ENCODE data around the gene GPX6. TPM values are rescaled to one million over a fixed set of nuclear protein-coding genes. Genes with fewer than 3 reads are reported as not detected.

Gene GPX6
- polyA plus RNA-seq, 3 donors, result not detected

DNA sequence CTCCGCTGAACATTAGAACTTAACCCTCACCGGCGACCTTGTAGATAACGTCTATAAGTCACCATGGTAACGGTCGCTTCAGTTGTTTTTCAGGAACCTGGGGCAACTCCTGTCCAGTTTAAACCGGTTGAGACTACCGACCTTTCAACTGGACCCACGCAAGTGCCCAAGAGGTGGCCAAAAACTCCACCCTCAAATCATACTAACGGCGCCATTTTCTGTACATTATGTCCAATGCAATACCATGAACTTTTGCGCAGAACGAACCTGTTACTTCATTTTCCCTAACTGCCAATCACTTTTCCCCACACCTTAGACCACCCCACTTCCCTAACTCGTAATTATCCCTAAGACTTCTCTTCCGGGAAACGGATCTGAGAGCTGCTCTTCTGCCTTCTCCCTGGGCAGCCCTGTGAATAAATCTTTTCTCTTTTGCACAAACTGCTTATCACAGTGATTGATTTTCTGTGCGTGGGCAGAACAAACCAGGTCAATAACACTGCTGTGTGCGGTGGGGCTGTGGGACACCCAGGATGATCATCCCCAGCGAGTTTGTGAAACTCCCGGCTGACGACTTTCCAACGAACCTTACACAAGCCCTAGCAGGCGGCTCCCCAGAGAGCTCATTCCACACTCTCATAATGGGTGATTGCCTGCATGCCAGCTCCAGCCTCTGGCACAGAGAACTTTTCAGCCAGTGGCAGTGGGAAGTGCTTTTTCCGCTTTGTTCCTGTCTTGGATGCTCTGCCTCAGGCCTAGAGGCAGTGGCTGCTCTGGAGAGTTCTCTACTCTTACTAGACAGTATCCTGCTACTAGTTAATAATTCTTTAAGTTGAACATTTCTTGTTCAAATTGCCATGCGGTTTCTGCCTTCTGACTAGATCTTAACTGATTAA is 38.6 kb upstream of the GPX6 start:
- no peak for DNase-seq
- H3K27me3 ChIP-seq (ENCODE audit: control insufficient read depth in 2 of 2, insufficient read depth in 2 of 2, low read length in 2 of 2), result peaks cover 2 to 16% of the 10 kb centered on the region in 2 donors
- WGBS (ENCODE audit: insufficient coverage), result 26% methylated on average over 19 of the region's 25 CpGs
- intact Hi-C loops (cut with micrococcal nuclease), result no loop called here
- H3K9me3 Mint-ChIP-seq, result peaks cover 0 to 4% (median 3%) of the 10 kb centered on the region in 7 donors
- H3K9me3 ChIP-seq (replicated peaks in 1 of 2; ENCODE audit: control insufficient read depth in 1 of 2, insufficient read depth in 1 of 2, low read length in 2 of 2), result no peaks in the 10 kb centered on the region
- no peaks in the 10 kb centered on the region for H3K36me3 Mint-ChIP-seq
- TF ChIP-seq, protein P1, sequence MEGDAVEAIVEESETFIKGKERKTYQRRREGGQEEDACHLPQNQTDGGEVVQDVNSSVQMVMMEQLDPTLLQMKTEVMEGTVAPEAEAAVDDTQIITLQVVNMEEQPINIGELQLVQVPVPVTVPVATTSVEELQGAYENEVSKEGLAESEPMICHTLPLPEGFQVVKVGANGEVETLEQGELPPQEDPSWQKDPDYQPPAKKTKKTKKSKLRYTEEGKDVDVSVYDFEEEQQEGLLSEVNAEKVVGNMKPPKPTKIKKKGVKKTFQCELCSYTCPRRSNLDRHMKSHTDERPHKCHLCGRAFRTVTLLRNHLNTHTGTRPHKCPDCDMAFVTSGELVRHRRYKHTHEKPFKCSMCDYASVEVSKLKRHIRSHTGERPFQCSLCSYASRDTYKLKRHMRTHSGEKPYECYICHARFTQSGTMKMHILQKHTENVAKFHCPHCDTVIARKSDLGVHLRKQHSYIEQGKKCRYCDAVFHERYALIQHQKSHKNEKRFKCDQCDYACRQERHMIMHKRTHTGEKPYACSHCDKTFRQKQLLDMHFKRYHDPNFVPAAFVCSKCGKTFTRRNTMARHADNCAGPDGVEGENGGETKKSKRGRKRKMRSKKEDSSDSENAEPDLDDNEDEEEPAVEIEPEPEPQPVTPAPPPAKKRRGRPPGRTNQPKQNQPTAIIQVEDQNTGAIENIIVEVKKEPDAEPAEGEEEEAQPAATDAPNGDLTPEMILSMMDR (IDR thresholded peaks at IDR 0.05), result no peak
- no peak overlapping the region for H3K27ac ChIP-seq (ENCODE audit: low read depth in 1 of 2, low read length in 2 of 2)
- no peak overlapping the region for H3K4me2 ChIP-seq (replicated peaks; ENCODE audit: extremely low read depth, low read length, poor library complexity, severe bottlenecking)
- no peaks in the 10 kb centered on the region for H4K20me1 ChIP-seq (ENCODE audit: insufficient read depth, low read length)
- H3K27me3 Mint-ChIP-seq (ENCODE audit: low read depth in 3 of 3), result peaks cover 8 to 33% (median 21%) of the 10 kb centered on the region in 3 donors
- H3K36me3 ChIP-seq (replicated peaks in 1 of 2; ENCODE audit: control insufficient read depth in 1 of 2, insufficient read depth in 2 of 2, low read length in 2 of 2), result no peaks in the 10 kb centered on the region
- H2AFZ ChIP-seq (ENCODE audit: insufficient read depth, low read depth, low read length, poor library complexity, severe bottlenecking), result no peak overlapping the region
- H3K4me1 ChIP-seq (ENCODE audit: control insufficient read depth in 1 of 2, insufficient read depth in 2 of 2, low read length in 2 of 2), result no peaks in the 10 kb centered on the region
- H3K4me3 Mint-ChIP-seq, result peak overlapping the region in 1 of 2 donors; percentile 12
- H3K79me2 ChIP-seq (ENCODE audit: insufficient read depth, low read length), result no peaks in the 10 kb centered on the region
- H3K4me3 ChIP-seq (replicated peaks in 1 of 3; ENCODE audit: low read depth in 2 of 3, low read length in 3 of 3), result no peak overlapping the region
- H3K4me1 Mint-ChIP-seq, result no peaks in the 10 kb centered on the region
- no peak overlapping the region for H3K27ac Mint-ChIP-seq
- H3K9ac ChIP-seq (ENCODE audit: insufficient read depth, low read length, poor library complexity, severe bottlenecking), result no peak overlapping the region

DNA sequence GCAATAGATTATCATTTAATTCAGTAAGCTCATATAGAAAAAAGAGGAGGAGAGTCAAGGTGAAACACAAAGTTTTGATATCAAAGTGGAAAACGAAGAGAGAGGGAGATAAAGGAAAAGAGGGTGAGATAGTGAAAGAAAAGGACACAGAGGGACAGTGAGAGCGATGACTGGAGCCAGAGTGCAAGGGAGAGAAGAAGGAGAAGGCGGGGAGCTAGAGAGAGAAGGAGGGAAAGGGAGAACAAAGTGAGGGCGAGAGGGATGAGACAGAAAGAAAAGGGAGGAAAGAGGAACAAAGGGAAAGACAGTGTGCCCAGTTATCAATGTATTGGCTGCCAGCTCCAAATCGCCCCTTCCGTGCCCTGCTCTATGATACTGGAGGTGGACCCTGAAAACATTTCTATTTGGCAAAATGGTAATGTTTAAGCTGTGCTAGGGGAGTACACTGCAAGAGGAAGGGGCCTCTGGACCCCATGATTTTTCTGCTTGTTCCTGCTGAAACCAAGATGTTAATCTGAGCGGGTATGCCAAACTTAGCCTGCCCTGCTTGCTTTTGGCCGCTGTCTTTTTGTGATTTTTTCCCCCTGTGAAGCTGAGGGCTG is 37.9 kb upstream of the GPX6 start:
- H3K36me3 Mint-ChIP-seq, result no peaks in the 10 kb centered on the region
- H3K4me3 Mint-ChIP-seq, result peak overlapping the region in 1 of 2 donors; percentile 12
- Histone ChIP-seq H4K20me1 (ENCODE audit: insufficient read depth, low read length) (no peaks in the 10 kb centered on the region), H3K27ac (ENCODE audit: low read depth in 1 of 2, low read length in 2 of 2) (no peak overlapping the region), H3K79me2 (ENCODE audit: insufficient read depth, low read length) (no peaks in the 10 kb centered on the region), H3K36me3 (replicated peaks in 1 of 2; ENCODE audit: control insufficient read depth in 1 of 2, insufficient read depth in 2 of 2, low read length in 2 of 2) (no peaks in the 10 kb centered on the region), H3K9me3 (replicated peaks in 1 of 2; ENCODE audit: control insufficient read depth in 1 of 2, insufficient read depth in 1 of 2, low read length in 2 of 2) (no peaks in the 10 kb centered on the region), H3K27me3 (ENCODE audit: control insufficient read depth in 2 of 2, insufficient read depth in 2 of 2, low read length in 2 of 2) (peaks cover 2 to 16% of the 10 kb centered on the region in 2 donors), H2AFZ (ENCODE audit: insufficient read depth, low read depth, low read length, poor library complexity, severe bottlenecking) (no peak overlapping the region), H3K4me2 (replicated peaks; ENCODE audit: extremely low read depth, low read length, poor library complexity, severe bottlenecking) (no peak overlapping the region), H3K9ac (ENCODE audit: insufficient read depth, low read length, poor library complexity, severe bottlenecking) (no peak overlapping the region), H3K4me3 (replicated peaks in 1 of 3; ENCODE audit: low read depth in 2 of 3, low read length in 3 of 3) (no peak overlapping the region), H3K4me1 (ENCODE audit: control insufficient read depth in 1 of 2, insufficient read depth in 2 of 2, low read length in 2 of 2) (no peaks in the 10 kb centered on the region)
- no peak for DNase-seq
- H3K4me1 Mint-ChIP-seq, result no peaks in the 10 kb centered on the region
- WGBS (ENCODE audit: insufficient coverage), result 60% methylated on average over 8 of the region's 8 CpGs
- H3K27me3 Mint-ChIP-seq (ENCODE audit: low read depth in 3 of 3), result peaks cover 8 to 27% (median 19%) of the 10 kb centered on the region in 3 donors
- H3K27ac Mint-ChIP-seq, result no peak overlapping the region
- H3K9me3 Mint-ChIP-seq, result peaks cover 0 to 5% (median 3%) of the 10 kb centered on the region in 7 donors
- TF ChIP-seq, protein P1 (IDR thresholded peaks at IDR 0.05), result no peak
- intact Hi-C loops (cut with micrococcal nuclease), result no loop called here

All from CD14-positive monocyte (primary cell).